Measurements from ENCODE around the gene FTCD. TPM values are rescaled to one million over a fixed set of nuclear protein-coding genes. Genes with fewer than 3 reads are reported as not detected.
A peak's percentile ranks its signal among the peaks of the same experiment; 100 is the strongest.

Gene FTCD
- total RNA-seq, 1 experiment from 2014 or later: 0.40 TPM

DNA sequence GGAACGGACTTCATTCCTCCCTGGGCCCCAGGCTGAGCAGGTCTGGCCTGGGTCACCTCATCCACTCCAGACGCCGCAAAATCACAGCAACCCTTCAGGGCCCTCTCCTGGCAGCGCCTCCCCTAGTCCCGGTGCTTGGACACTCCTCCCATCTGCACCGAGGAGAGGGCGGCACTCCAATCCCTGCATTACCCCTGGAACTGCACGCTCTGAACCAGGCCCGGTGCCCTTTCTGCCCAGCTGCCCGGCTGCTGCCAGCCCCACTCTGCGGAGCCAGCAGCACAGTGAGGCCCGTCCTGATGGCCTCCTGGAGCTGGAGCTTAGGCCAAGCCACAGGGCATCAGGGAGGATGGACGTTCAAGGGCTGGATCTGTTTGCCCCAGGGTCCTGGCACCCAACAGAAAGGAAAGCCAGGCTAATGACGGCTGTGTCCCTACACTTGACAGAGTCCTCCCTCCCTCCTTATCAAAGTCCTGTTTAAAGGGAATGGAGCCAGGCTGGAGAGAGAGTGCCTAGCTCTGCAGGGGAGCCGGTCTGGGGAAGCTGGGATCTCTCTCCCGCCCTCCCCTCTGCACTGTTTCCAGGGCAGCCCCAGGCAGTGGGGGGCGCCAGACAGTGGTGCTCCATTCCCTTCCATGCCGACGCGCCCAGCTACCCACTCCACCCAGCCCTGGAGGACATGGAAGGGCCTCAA lies 44.7 kb downstream of the FTCD start:
- Histone ChIP-seq H3K79me2 (ENCODE audit: low read length) (peaks cover 56% of the 10 kb centered on the region), H3K4me1 (ENCODE audit: insufficient read depth, low read length) (no peaks in the 10 kb centered on the region), H2AFZ (ENCODE audit: low read length) (no peak overlapping the region), H3K9ac (ENCODE audit: low read length) (no peak overlapping the region), H3K27ac (ENCODE audit: low read length) (no peak overlapping the region), H3K4me2 (ENCODE audit: low read length) (no peak overlapping the region), H3F3A (ENCODE audit: low read length, unreplicated experiment) (no peaks in the 10 kb centered on the region), H3K27me3 (ENCODE audit: low read length) (no peaks in the 10 kb centered on the region), H3K36me3 (ENCODE audit: low read depth, low read length) (peaks cover 45% of the 10 kb centered on the region), H4K20me1 (ENCODE audit: low read length) (0 out of 2 replicates have a peak, but pooled peaks cover 5% of the 10 kb centered on the region), H3K9me2 (replicated peaks; ENCODE audit: low read length) (no peaks in the 10 kb centered on the region), H3K9me3 (ENCODE audit: low read length) (no peaks in the 10 kb centered on the region), H3K4me3 (ENCODE audit: low read length) (no peak overlapping the region)
- TF ChIP-seq, protein P1, sequence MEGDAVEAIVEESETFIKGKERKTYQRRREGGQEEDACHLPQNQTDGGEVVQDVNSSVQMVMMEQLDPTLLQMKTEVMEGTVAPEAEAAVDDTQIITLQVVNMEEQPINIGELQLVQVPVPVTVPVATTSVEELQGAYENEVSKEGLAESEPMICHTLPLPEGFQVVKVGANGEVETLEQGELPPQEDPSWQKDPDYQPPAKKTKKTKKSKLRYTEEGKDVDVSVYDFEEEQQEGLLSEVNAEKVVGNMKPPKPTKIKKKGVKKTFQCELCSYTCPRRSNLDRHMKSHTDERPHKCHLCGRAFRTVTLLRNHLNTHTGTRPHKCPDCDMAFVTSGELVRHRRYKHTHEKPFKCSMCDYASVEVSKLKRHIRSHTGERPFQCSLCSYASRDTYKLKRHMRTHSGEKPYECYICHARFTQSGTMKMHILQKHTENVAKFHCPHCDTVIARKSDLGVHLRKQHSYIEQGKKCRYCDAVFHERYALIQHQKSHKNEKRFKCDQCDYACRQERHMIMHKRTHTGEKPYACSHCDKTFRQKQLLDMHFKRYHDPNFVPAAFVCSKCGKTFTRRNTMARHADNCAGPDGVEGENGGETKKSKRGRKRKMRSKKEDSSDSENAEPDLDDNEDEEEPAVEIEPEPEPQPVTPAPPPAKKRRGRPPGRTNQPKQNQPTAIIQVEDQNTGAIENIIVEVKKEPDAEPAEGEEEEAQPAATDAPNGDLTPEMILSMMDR (conservative IDR thresholded peaks at IDR 0.05; ENCODE audit: low read depth, low read length): peak; percentile 27; the same call in 1 of the 2 replicates
- no peak for TF ChIP-seq EZH2 (IDR thresholded peaks at IDR 0.05; ENCODE audit: low read length, unreplicated experiment)
- no peak; the same call in none of the 2 replicates for ATAC-seq
- no peak for DNase-seq
- intact Hi-C loops (cut with micrococcal nuclease): no loop called here
- ChIA-PET POLR2A (ENCODE audit: unreplicated experiment) (no interaction called here), CTCF (no interaction called here)
- no TSS peak for BruUV-seq (replicated peaks)

DNA sequence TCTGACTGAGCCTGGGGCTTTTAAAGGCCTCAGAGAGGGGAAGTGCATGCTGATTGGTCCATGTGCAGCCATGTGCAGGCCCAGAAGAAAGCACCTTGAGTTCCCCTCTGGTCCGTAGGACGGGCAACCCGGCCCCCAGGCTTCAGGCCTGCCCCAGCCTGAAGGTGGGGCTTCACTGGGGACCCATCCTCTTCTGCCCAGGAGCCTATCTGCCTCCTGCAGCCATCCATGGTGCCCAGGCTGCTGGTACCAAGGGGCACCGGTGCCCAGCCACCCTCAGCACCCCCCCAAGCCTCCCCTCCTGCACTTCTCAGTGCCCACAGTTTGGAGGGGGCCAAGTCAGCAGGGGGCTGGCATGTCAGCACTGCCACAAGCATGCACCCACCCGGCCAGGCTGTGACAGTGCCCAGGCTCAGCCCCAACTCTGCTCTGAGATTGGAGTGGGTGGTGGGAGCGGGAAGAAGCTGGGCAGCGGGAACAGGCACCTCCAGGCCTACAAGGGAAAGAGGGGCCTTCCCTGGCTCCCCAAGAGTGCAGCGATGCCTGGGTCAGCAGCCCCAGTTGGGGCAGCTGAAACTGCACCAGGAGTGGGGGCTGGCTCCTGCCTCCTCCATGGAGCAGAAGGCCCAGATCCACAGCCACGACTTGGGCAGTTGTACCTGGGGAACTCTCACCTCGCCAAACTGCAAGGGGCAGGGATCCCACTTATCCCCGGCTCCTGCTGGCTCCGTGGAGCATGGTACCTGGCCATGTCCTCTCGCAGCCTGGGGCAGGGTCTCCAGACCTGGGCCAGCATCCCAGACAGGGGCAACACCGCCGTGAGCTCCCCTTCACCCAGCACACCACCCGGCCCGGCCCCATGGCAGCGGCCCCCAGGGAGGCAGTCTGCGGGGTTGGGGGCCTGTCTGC lies 45.8 kb downstream of the FTCD start:
- ATAC-seq: 0 out of 2 replicates have a peak, but pooled peaks have one; percentile 39
- H3K9me2 ChIP-seq (replicated peaks; ENCODE audit: low read length): no peaks in the 10 kb centered on the region
- peaks cover 42% of the 10 kb centered on the region for H3K36me3 ChIP-seq (ENCODE audit: low read depth, low read length)
- H3K27ac ChIP-seq (ENCODE audit: low read length): no peak overlapping the region
- TF ChIP-seq EZH2phosphoT487 (IDR thresholded peaks at IDR 0.05; ENCODE audit: borderline replicate concordance, low read length): no peak
- TF ChIP-seq, protein P1 (conservative IDR thresholded peaks at IDR 0.05; ENCODE audit: low read depth, low read length): no peak
- no peak for TF ChIP-seq EZH2 (IDR thresholded peaks at IDR 0.05; ENCODE audit: low read length, unreplicated experiment)
- H4K20me1 ChIP-seq (ENCODE audit: low read length): peaks cover 9% of the 10 kb centered on the region; the same call in 1 of the 2 replicates
- no peak for DNase-seq
- no TSS peak for BruUV-seq (replicated peaks)
- H3K79me2 ChIP-seq (ENCODE audit: low read length): peaks cover 67% of the 10 kb centered on the region
- H3K4me2 ChIP-seq (ENCODE audit: low read length): no peak overlapping the region
- H3K4me3 ChIP-seq (ENCODE audit: low read length): no peak overlapping the region
- no peak overlapping the region for H2AFZ ChIP-seq (ENCODE audit: low read length)
- no peak overlapping the region for H3K9ac ChIP-seq (ENCODE audit: low read length)
- no peaks in the 10 kb centered on the region for H3F3A ChIP-seq (ENCODE audit: low read length, unreplicated experiment)
- ChIA-PET CTCF (no interaction called here), POLR2A (ENCODE audit: unreplicated experiment) (no interaction called here)
- no peaks in the 10 kb centered on the region for H3K4me1 ChIP-seq (ENCODE audit: insufficient read depth, low read length)
- intact Hi-C loops (cut with micrococcal nuclease): no loop called here
- no peaks in the 10 kb centered on the region for H3K27me3 ChIP-seq (ENCODE audit: low read length)
- H3K9me3 ChIP-seq (ENCODE audit: low read length): no peaks in the 10 kb centered on the region
